NCI-H82 (cell line): ENCODE data around the gene KLRB1.
A peak's percentile ranks its signal among the peaks of the same experiment; 100 is the strongest.
"Not testable (repeated sequence)": the region's sequence is repeated elsewhere in the genome, so short reads cannot be mapped to it uniquely, and the experiment has no call there.

Experiments used
- DNase-seq: peaks from one replicate; lab custom pipeline; 2025; lab: John Stamatoyannopoulos, UW

KLRB1 gene

GRCh38 chr12:9619411-9620179, 11.9 kb upstream of the KLRB1 start:
- DNase-seq: no peak

GRCh38 chr12:9618906-9619305, 11.2 kb upstream of the KLRB1 start:
- DNase-seq: not testable (repeated sequence)

- no peak for DNase-seq
Observed at GRCh38 chr12:9617124-9617523, 9.4 kb upstream of the KLRB1 start.

- no peak for DNase-seq
Observed at GRCh38 chr12:9615420-9616136, 7.9 kb upstream of the KLRB1 start.

GRCh38 chr12:9610606-9611005, 2.9 kb upstream of the KLRB1 start:
- not testable (repeated sequence) for DNase-seq

GRCh38 chr12:9606736-9607372, 862 bp downstream of the KLRB1 start:
- no peak for DNase-seq

GRCh38 chr12:9606247-9606646, 1.5 kb downstream of the KLRB1 start:
- no peak for DNase-seq

GRCh38 chr12:9605483-9605882, 2.2 kb downstream of the KLRB1 start:
- DNase-seq: no peak

- DNase-seq: no peak
Observed at GRCh38 chr12:9604287-9604686, 3.4 kb downstream of the KLRB1 start.

GRCh38 chr12:9600426-9600825, 7.3 kb downstream of the KLRB1 start:
- DNase-seq: peak; percentile 49

GRCh38 chr12:9598363-9598762, 9.4 kb downstream of the KLRB1 start:
- DNase-seq: no peak

GRCh38 chr12:9597365-9597764, 10.4 kb downstream of the KLRB1 start:
- no peak for DNase-seq

GRCh38 chr12:9590441-9590840, 17.3 kb downstream of the KLRB1 start:
- no peak for DNase-seq

- no peak for DNase-seq
Observed at GRCh38 chr12:9588749-9589148, 19.0 kb downstream of the KLRB1 start.

GRCh38 chr12:9587987-9588600, 19.6 kb downstream of the KLRB1 start:
- no peak for DNase-seq

- DNase-seq: not testable (repeated sequence)
Observed at GRCh38 chr12:9577729-9578128, 30.0 kb downstream of the KLRB1 start.

GRCh38 chr12:9567151-9567550, 40.6 kb downstream of the KLRB1 start:
- not testable (repeated sequence) for DNase-seq

- DNase-seq: not testable (repeated sequence)
Observed at GRCh38 chr12:9566113-9566512, 41.6 kb downstream of the KLRB1 start.

GRCh38 chr12:9564418-9564817, 43.3 kb downstream of the KLRB1 start:
- DNase-seq: not testable (repeated sequence)

- not testable (repeated sequence) for DNase-seq
Observed at GRCh38 chr12:9562841-9563453, 44.8 kb downstream of the KLRB1 start.

GRCh38 chr12:9545489-9545888, 62.2 kb downstream of the KLRB1 start:
- DNase-seq: not testable (repeated sequence)
